Measurements from ENCODE around the gene KCP. TPM values are rescaled to one million over a fixed set of nuclear protein-coding genes. Genes with fewer than 3 reads are reported as not detected.

KCP gene
- total and polyA plus RNA-seq, 2 experiments from 2014 or later = 0.76 to 1.1 TPM

DNA sequence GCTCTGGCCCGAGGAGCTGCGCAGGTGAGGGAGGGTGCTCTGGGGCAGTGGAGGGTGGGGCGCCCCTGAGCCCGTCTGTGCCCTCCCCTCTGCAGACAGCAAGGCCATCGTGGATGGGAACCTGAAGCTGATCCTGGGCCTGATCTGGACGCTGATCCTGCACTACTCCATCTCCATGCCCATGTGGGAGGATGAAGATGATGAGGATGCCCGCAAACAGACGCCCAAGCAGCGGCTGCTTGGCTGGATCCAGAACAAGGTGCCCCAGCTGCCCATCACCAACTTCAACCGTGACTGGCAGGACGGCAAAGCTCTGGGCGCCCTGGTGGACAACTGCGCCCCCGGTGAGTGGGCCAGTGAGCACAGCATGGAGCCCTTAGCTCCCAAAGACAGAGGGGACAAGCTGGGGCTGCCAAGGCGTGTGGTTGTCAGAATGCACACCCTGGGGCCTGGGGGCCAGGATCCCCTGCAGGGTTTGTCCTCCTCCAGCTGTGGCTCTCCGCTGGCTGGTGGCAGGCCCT is 75.2 kb downstream of the KCP start (continued):
- TF ChIP-seq, protein P1, sequence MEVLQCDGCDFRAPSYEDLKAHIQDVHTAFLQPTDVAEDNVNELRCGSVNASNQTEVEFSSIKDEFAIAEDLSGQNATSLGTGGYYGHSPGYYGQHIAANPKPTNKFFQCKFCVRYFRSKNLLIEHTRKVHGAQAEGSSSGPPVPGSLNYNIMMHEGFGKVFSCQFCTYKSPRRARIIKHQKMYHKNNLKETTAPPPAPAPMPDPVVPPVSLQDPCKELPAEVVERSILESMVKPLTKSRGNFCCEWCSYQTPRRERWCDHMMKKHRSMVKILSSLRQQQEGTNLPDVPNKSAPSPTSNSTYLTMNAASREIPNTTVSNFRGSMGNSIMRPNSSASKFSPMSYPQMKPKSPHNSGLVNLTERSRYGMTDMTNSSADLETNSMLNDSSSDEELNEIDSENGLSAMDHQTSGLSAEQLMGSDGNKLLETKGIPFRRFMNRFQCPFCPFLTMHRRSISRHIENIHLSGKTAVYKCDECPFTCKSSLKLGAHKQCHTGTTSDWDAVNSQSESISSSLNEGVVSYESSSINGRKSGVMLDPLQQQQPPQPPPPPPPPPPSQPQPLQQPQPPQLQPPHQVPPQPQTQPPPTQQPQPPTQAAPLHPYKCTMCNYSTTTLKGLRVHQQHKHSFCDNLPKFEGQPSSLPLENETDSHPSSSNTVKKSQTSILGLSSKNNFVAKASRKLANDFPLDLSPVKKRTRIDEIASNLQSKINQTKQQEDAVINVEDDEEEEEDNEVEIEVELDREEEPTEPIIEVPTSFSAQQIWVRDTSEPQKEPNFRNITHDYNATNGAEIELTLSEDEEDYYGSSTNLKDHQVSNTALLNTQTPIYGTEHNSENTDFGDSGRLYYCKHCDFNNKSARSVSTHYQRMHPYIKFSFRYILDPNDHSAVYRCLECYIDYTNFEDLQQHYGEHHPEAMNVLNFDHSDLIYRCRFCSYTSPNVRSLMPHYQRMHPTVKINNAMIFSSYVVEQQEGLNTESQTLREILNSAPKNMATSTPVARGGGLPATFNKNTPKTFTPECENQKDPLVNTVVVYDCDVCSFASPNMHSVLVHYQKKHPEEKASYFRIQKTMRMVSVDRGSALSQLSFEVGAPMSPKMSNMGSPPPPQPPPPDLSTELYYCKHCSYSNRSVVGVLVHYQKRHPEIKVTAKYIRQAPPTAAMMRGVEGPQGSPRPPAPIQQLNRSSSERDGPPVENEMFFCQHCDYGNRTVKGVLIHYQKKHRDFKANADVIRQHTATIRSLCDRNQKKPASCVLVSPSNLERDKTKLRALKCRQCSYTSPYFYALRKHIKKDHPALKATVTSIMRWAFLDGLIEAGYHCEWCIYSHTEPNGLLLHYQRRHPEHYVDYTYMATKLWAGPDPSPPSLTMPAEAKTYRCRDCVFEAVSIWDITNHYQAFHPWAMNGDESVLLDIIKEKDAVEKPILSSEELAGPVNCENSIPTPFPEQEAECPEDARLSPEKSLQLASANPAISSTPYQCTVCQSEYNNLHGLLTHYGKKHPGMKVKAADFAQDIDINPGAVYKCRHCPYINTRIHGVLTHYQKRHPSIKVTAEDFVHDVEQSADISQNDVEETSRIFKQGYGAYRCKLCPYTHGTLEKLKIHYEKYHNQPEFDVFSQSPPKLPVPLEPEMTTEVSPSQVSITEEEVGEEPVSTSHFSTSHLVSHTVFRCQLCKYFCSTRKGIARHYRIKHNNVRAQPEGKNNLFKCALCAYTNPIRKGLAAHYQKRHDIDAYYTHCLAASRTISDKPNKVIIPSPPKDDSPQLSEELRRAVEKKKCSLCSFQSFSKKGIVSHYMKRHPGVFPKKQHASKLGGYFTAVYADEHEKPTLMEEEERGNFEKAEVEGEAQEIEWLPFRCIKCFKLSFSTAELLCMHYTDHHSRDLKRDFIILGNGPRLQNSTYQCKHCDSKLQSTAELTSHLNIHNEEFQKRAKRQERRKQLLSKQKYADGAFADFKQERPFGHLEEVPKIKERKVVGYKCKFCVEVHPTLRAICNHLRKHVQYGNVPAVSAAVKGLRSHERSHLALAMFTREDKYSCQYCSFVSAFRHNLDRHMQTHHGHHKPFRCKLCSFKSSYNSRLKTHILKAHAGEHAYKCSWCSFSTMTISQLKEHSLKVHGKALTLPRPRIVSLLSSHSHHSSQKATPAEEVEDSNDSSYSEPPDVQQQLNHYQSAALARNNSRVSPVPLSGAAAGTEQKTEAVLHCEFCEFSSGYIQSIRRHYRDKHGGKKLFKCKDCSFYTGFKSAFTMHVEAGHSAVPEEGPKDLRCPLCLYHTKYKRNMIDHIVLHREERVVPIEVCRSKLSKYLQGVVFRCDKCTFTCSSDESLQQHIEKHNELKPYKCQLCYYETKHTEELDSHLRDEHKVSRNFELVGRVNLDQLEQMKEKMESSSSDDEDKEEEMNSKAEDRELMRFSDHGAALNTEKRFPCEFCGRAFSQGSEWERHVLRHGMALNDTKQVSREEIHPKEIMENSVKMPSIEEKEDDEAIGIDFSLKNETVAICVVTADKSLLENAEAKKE (CRISPR knock-in tag; IDR thresholded peaks at IDR 0.05) = no peak
- no peak for TF ChIP-seq POLR2AphosphoS5 (IDR thresholded peaks at IDR 0.05; ENCODE audit: low read depth)
- TF ChIP-seq, protein P2, sequence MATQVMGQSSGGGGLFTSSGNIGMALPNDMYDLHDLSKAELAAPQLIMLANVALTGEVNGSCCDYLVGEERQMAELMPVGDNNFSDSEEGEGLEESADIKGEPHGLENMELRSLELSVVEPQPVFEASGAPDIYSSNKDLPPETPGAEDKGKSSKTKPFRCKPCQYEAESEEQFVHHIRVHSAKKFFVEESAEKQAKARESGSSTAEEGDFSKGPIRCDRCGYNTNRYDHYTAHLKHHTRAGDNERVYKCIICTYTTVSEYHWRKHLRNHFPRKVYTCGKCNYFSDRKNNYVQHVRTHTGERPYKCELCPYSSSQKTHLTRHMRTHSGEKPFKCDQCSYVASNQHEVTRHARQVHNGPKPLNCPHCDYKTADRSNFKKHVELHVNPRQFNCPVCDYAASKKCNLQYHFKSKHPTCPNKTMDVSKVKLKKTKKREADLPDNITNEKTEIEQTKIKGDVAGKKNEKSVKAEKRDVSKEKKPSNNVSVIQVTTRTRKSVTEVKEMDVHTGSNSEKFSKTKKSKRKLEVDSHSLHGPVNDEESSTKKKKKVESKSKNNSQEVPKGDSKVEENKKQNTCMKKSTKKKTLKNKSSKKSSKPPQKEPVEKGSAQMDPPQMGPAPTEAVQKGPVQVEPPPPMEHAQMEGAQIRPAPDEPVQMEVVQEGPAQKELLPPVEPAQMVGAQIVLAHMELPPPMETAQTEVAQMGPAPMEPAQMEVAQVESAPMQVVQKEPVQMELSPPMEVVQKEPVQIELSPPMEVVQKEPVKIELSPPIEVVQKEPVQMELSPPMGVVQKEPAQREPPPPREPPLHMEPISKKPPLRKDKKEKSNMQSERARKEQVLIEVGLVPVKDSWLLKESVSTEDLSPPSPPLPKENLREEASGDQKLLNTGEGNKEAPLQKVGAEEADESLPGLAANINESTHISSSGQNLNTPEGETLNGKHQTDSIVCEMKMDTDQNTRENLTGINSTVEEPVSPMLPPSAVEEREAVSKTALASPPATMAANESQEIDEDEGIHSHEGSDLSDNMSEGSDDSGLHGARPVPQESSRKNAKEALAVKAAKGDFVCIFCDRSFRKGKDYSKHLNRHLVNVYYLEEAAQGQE (IDR thresholded peaks at IDR 0.05; ENCODE audit: unreplicated experiment) = no peak
- TF ChIP-seq STAT1 (IDR thresholded peaks at IDR 0.05; ENCODE audit: unreplicated experiment) = no peak
- no peak for TF ChIP-seq ZNF114 (CRISPR knock-in tag; IDR thresholded peaks at IDR 0.05)
- no peak for TF ChIP-seq EZH2phosphoT487 (IDR thresholded peaks at IDR 0.05; ENCODE audit: unreplicated experiment)
- no peak for TF ChIP-seq JUNB (IDR thresholded peaks at IDR 0.05; ENCODE audit: unreplicated experiment)
- no peak for TF ChIP-seq ZNF331 (CRISPR knock-in tag; IDR thresholded peaks at IDR 0.05; ENCODE audit: low read depth)
